HG03064 (cell line): ENCODE data around the gene SDR42E2.
"Not testable (repeated sequence)": the region's sequence is repeated elsewhere in the genome, so short reads cannot be mapped to it uniquely, and the experiment has no call there.

Experiments used
- ATAC-seq: cut with Tn5 transposase; IDR thresholded peaks from one replicate; pipeline ENCODE4 v1.9.1; 2021; ENCODE audit warnings: low read depth; ENCODE audit not compliant: unreplicated experiment

SDR42E2 gene

GRCh38 chr16:22190081-22190775 lies 27.9 kb downstream of the SDR42E2 start:
- ATAC-seq, result peak; percentile 49

- peak; percentile 33 for ATAC-seq
Measured at GRCh38 chr16:22190776-22191531, 28.6 kb downstream of the SDR42E2 start.

- no peak for ATAC-seq
Measured at GRCh38 chr16:22191532-22192260, 29.4 kb downstream of the SDR42E2 start.

GRCh38 chr16:22192261-22193062 lies 30.2 kb downstream of the SDR42E2 start:
- ATAC-seq, result peak; percentile 20

GRCh38 chr16:22193063-22193411 lies 30.7 kb downstream of the SDR42E2 start:
- ATAC-seq, result no peak

- no peak for ATAC-seq
Measured at GRCh38 chr16:22194707-22195444, 32.6 kb downstream of the SDR42E2 start.

- ATAC-seq, result no peak
Measured at GRCh38 chr16:22195445-22195694, 33.1 kb downstream of the SDR42E2 start.

GRCh38 chr16:22195695-22196558 lies 33.6 kb downstream of the SDR42E2 start:
- ATAC-seq, result no peak

- not testable (repeated sequence) for ATAC-seq
Measured at GRCh38 chr16:22196559-22197168, 34.4 kb downstream of the SDR42E2 start.

GRCh38 chr16:22198547-22199293 lies 36.4 kb downstream of the SDR42E2 start:
- no peak for ATAC-seq

- no peak for ATAC-seq
Measured at GRCh38 chr16:22202261-22202637, 39.9 kb downstream of the SDR42E2 start.

- no peak for ATAC-seq
Measured at GRCh38 chr16:22203091-22203490, 40.8 kb downstream of the SDR42E2 start.

- no peak for ATAC-seq
Measured at GRCh38 chr16:22204091-22204655, 41.9 kb downstream of the SDR42E2 start.

GRCh38 chr16:22205577-22206012 lies 43.3 kb downstream of the SDR42E2 start:
- no peak for ATAC-seq

- ATAC-seq, result peak; percentile 77
Measured at GRCh38 chr16:22206013-22206841, 43.9 kb downstream of the SDR42E2 start, which contains the start of gene EEF2K. EEF2K (plus strand) TSS chr16:22206278; CDS start chr16:22225730, 19,452 bp downstream.

GRCh38 chr16:22206842-22207714 lies 44.8 kb downstream of the SDR42E2 start:
- ATAC-seq, result no peak
